ENCODE measurements around the gene MOGAT3. TPM values are rescaled to one million over a fixed set of nuclear protein-coding genes. Genes with fewer than 3 reads are reported as not detected.

The MOGAT3 gene
- total RNA-seq, 1 donor from 2014 or later: not detected

DNA sequence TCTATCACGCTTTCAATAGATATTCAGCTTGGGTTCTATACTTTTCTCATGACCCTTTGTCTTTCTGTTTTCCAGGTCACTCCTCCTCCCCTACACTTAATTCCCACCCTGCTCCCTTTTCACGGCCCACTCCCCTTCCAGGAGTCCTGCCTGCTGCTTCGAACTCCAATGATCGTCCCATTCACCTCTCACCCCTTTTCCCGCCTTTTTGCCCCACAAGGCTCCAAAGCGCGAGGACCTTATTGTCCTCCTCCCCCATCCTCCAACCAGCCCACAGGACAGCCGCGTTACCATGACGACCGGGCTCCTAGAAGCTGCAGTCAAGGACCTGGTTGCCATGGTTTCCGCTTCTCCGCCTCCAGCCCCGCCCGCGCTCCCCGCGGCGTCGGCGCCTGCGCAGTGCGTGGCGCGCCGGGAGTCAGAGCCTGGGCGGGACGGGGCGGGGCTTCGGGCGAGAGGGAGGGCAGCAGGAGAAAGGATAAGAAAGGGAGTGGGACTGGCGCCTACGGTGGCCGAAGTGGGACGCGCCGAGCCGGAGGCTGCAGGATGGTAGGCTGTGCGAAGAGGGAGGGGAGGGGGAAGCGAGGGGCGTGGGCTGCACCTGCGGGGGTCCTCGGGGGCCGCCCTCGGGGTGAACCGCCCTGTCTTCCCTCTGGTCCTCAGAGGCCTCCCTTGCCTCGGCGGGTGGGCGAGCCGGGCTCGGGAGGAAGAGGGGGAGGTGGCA, 46.7 kb downstream of the MOGAT3 start, which contains the start of gene AP1S1:
TSS of gene AP1S1 (plus strand) at position 508 of the 724 bp plus-strand sequence. CDS start at position 547, 39 bp downstream.
- intact Hi-C loops (cut with micrococcal nuclease): no loop called here
- H3K4me3 ChIP-seq: peak within 1 kb of the TSS; percentile 94
- peaks cover 12% of the 10 kb centered on the region for H3K27me3 ChIP-seq (ENCODE audit: low read depth)
- H3K36me3 ChIP-seq: peaks cover 23% of the 10 kb centered on the region
- peaks cover 18% of the 10 kb centered on the region for H3K4me1 ChIP-seq
- H3K27ac ChIP-seq (replicated peaks): peak within 1 kb of the TSS; percentile 19
- TF ChIP-seq, protein P1, sequence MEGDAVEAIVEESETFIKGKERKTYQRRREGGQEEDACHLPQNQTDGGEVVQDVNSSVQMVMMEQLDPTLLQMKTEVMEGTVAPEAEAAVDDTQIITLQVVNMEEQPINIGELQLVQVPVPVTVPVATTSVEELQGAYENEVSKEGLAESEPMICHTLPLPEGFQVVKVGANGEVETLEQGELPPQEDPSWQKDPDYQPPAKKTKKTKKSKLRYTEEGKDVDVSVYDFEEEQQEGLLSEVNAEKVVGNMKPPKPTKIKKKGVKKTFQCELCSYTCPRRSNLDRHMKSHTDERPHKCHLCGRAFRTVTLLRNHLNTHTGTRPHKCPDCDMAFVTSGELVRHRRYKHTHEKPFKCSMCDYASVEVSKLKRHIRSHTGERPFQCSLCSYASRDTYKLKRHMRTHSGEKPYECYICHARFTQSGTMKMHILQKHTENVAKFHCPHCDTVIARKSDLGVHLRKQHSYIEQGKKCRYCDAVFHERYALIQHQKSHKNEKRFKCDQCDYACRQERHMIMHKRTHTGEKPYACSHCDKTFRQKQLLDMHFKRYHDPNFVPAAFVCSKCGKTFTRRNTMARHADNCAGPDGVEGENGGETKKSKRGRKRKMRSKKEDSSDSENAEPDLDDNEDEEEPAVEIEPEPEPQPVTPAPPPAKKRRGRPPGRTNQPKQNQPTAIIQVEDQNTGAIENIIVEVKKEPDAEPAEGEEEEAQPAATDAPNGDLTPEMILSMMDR (IDR thresholded peaks at IDR 0.05; ENCODE audit: borderline replicate concordance): no peak
- peak; percentile 95 for DNase-seq
- H3K9me3 ChIP-seq (replicated peaks): no peaks in the 10 kb centered on the region

DNA sequence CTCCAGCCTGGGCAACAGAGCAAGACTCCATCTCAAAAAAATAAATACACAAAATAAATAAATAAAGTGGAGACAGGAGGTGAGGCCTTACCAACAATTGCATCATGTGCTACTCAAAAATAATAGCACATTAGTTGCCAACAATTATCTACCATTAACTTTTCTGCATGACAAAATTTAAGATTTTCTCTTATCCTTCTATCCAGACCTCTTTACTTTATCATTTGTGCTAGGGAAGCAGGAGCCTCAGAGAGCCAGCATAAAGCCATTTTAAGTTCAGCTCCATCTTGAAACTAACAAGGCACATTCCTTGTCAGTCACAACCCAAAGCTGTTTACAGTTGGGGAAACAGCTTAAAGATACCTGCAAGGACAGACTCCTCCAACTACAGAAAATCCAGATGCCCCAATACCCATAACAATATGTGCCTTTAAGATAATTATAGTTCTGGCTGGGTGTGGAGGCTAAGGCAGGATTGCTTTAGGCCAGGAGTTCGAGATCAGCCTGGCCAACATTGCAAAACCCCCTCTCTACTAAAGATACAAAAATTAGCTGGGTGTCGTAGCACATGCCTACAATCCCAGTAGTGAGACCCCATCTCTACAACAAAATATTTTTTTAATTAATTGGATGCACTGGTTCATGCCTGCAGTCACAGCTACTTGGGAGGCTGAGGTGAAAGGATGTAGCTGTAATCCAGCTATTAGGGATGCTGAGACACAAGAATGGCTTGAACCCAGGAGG, 48.8 kb downstream of the MOGAT3 start:
- peaks cover 2% of the 10 kb centered on the region for H3K36me3 ChIP-seq
- H3K4me1 ChIP-seq: peaks cover 18% of the 10 kb centered on the region
- intact Hi-C loops (cut with micrococcal nuclease): no loop called here
- no peaks in the 10 kb centered on the region for H3K9me3 ChIP-seq (replicated peaks)
- peaks cover 25% of the 10 kb centered on the region for H3K27me3 ChIP-seq (ENCODE audit: low read depth)
- no peak overlapping the region for H3K4me3 ChIP-seq
- TF ChIP-seq, protein P1 (IDR thresholded peaks at IDR 0.05; ENCODE audit: borderline replicate concordance): no peak
- H3K27ac ChIP-seq (replicated peaks): no peak overlapping the region
- DNase-seq: no peak

Small RNA genes lying within 50 kb of the gene (microRNA-seq; reads per million reads assigned to microRNA genes)
- gene MIR4653: not detected

Other genes starting within 250 kb of the MOGAT3 start
- gene MUC12, start 231.5 kb downstream of the MOGAT3 start, total RNA-seq: 0.30 TPM
- not detected for gene MUC17, start 181.0 kb downstream of the MOGAT3 start, total RNA-seq
- 17.0 TPM for gene TRIM56, start 115.6 kb downstream of the MOGAT3 start, total RNA-seq
- gene SERPINE1, start 73.9 kb downstream of the MOGAT3 start, total RNA-seq: 4.3 TPM
- gene AP1S1, start 46.6 kb downstream of the MOGAT3 start, total RNA-seq: 10.7 TPM
- not detected for gene VGF, start 35.5 kb downstream of the MOGAT3 start, total RNA-seq
- gene NAT16, start 20.7 kb downstream of the MOGAT3 start, total RNA-seq: not detected
- gene PLOD3, start 16.5 kb upstream of the MOGAT3 start, total RNA-seq: 38.7 TPM
- 56.9 TPM for gene ZNHIT1, start 17.1 kb upstream of the MOGAT3 start, total RNA-seq
- gene CLDN15, start 36.8 kb upstream of the MOGAT3 start, total RNA-seq: 2.2 TPM
- gene FIS1, start 44.0 kb upstream of the MOGAT3 start, total RNA-seq: 322 TPM
- 32.0 TPM for gene IFT22, start 120.8 kb upstream of the MOGAT3 start, total RNA-seq
- not detected for gene COL26A1, start 161.8 kb upstream of the MOGAT3 start, total RNA-seq

All from left ventricle myocardium inferior (tissue), 1 donor.